Amniotic stem cell (primary cell): ENCODE data around the gene ANKDD1A.

Source experiments
- DNase-seq: peaks from one replicate; lab custom pipeline; 2025; lab: John Stamatoyannopoulos, UW

ANKDD1A gene

GRCh38 chr15:64895285-64896065 is 16.2 kb upstream of the ANKDD1A start:
- no peak for DNase-seq

- no peak for DNase-seq
These were observed 15.2 kb upstream of the ANKDD1A start for GRCh38 chr15:64896371-64897069.

GRCh38 chr15:64897345-64897985 is 14.2 kb upstream of the ANKDD1A start:
- peak; percentile 27 for DNase-seq

GRCh38 chr15:64898406-64898805 is 13.3 kb upstream of the ANKDD1A start:
- DNase-seq = no peak

GRCh38 chr15:64901141-64901540 is 10.6 kb upstream of the ANKDD1A start:
- no peak for DNase-seq

DNA sequence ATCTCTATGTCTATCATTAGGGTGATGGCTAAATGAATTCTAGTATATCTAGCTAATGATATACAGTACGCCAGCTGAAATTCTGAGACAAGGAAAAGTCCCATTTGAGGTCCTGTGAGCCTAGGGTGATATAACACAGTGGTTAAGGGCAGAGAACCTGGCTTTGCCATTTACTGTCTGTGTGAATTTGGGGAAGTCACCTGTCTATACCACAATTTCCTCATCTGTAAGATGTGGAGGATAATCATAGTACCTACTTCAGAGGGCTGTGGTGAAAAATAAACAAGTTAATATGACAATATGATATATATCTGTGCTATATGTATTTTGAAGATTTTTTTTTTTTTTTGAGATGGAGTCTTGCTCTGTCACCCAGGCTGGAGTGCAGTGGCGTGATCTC is 9.8 kb upstream of the ANKDD1A start:
- no peak for DNase-seq

DNA sequence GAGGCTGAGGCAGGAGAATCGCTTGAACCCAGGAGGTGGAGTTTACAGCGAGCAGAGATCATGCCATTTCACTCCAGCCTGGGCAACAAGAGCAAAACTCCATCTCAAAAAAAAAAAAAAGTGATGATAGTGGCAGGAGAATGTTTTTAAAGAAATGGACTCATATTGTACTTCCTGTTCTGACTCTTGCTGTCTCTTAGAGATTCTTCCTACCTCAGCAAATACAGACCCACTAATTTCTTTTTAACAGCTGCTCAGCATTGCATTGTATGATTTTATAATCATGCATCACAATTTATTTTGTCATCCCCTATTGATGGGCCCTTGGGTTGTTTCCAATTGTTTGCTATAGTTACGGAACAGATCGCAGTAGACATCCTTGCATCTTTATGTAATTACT is 8.8 kb upstream of the ANKDD1A start:
- DNase-seq = no peak

DNA sequence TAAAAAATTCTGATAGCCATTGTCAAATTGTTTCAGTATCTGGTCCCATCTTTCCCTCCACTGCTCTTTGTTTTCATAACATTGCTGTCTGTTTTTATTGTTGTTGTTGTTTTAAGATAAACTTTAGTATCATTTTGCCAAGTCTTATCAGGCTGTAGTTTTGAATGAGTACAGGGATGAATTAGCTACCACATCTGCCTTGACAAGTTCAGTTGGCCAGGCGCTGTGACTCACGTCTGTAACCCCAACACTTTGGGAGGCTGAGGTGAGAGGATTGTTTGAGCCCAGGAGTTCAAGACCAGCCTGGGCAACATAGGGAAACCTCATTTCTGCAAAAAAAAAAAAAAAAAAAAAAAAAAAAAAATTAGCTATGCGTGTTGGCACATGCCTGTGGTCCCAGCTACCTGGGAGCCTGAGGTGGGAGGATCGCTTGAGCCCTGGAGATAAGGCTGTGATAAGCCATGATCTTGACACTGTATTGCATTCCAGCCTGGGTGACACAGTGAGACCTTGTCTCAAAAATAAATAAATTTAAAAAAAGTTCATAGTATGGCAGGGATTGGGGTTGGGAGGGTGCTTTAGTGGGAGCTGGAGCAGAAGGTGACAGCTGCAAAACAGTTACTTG is 8.3 kb upstream of the ANKDD1A start:
- no peak for DNase-seq

- no peak for DNase-seq
These were observed 7.5 kb upstream of the ANKDD1A start for GRCh38 chr15:64904189-64904588.

- DNase-seq = peak; percentile 8
These were observed 6.4 kb upstream of the ANKDD1A start for GRCh38 chr15:64905119-64905831.

GRCh38 chr15:64905941-64906340 is 5.8 kb upstream of the ANKDD1A start:
- no peak for DNase-seq

- DNase-seq = no peak
These were observed 5.3 kb upstream of the ANKDD1A start for GRCh38 chr15:64906402-64906801.

DNA sequence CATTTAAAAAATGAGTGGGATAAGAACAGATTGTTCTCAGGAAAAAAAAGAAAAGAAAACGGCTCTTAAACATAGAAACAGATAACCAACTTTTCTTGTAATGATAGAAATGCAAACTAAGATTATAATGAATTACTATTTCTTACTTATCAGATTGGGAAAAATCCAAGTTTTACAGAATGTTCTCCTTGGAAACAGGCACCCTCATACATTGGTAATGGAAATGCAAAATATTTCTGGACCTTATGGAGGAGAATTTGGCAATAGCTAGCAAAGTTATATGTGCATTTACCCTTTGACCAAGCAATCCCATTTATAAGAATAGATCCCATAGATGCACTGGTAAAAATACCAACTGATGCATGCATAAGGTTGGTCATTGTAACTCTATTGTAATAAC is 3.7 kb upstream of the ANKDD1A start:
- no peak for DNase-seq

GRCh38 chr15:64909546-64909945 is 2.2 kb upstream of the ANKDD1A start:
- no peak for DNase-seq

DNA sequence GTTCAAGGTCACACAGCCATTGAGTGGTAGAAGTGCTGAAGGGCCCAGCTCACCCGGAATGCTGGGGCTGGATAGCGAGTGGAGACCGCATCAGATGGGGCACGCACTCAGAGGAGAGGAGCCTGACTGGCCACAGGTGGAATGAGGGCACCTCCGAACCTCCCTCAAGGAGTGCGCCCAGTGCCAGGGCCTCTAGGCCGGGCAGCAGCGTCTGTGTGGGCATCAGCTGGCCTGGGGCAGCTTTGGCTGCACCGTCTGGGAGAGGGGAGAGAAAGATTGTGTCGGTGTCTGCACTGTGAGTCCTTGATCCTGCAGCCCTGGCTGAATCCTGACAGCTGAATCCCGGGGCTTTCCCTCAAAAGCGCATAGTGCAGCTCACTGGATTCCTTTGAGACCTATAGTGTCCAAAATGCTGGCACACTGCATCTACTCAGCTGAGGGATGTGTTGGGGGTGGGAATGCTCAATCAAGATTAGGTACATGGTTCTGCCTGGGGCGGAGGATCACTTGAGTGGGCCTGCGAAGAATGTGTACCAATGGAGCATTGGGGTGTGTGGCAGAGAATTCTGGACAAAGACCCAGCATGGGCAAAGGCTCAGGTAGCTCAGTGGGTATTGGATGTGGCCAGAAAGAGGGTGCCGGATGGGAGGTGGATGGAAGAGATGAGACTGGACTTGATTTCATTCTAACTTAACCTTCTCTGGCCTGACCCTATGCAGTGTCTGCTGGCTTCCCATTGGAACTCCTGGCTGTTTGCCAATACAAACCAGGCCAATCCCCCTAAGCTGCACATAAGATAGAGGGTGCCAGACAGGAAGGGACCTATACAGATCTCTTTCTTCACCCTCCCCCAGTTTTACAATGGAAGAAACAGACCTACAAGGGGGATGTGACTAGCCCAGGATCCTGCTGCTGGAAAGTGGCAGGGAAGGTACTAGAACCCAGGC is 950 bp downstream of the ANKDD1A start:
- no peak for DNase-seq

DNA sequence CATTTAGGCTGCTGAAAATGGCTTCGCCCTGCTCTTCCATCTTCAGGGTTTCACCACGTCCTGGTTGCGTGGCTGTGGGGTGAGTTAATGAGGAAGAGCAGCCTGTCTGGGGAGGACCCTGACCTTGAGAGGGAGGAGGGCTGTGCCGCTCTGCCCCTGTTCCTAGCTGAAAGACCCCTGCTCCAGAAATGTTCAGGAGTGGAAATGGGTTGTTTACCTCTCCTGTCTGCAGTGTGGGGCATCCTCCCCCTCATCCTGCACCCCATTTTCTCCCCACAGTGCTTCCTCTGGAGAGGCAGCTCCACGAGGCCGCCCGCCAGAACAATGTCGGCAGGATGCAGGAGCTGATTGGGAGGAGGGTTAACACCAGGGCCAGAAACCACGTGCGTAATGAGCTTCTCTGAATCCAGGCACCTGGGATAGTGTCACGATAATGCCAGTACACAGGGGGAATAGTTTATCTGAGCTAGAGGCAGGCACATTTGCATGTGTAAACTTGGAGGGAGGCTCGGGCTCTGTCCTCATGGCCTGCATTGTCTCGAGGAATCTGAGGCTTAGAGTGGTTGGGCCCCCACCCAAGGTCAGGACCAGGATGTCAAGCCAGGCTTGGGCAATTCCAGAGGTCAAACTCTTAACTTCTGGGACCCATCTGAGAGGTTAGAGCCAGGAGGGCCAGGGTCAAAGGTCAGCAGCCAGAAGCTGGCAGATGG is 4.0 kb downstream of the ANKDD1A start:
- DNase-seq = no peak

DNA sequence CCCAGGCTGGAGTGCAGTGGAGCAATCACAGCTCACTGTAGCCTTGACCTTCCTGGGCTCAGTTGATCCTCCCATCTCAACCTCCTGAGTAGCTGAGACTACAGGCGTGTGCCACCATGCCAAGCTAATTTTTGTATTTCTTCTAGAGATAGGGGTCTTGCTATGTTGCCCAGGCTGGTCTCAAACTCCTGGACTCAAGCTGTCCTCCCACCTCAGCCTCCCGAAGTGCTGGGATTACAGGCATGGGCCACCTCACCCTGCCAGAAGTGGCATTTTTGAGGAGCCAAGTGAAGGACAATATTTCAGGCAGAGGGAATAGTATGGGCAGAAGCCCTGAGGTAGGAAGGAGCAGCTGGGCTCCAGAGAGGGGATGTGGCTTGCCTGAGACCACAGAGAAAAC is 4.7 kb downstream of the ANKDD1A start:
- DNase-seq = no peak

DNA sequence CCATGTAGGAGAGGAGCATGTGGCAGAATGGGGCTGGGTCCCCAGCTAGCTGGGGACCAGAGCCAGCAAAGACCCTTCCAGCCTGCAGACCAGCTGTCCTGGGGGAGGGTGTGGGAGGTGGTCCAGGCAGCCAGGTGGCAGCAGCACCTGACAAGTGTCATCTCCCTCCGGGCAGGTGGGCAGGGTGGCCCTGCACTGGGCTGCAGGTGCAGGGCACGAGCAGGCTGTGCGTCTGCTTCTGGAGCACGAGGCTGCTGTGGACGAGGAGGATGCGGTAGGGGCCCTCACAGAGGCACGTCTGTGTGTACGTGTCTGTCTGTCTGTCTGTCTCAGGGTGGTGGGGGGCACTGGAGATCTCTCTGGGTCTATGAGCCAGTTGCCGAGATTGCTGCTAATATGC is 5.5 kb downstream of the ANKDD1A start:
- DNase-seq = no peak

GRCh38 chr15:64919721-64920120 is 8.0 kb downstream of the ANKDD1A start:
- no peak for DNase-seq

- no peak for DNase-seq
These were observed 10.0 kb downstream of the ANKDD1A start for GRCh38 chr15:64921711-64922110.
